Stimulated activated CD8-positive, alpha-beta memory T cell treated with anti-CD3 and anti-CD28 coated beads, Interleukin-15, amount 100 ng/mL, for 48 hours (primary cell): Measurements from ENCODE around the gene FAM174C.

Source experiments
- DNase-seq, 2 donors: peaks; one replicate each; pipeline ENCODE4 v3.0.0-alpha.2; 2020; ENCODE audit warnings: low read depth in 2 of 2

The FAM174C gene

GRCh38 chr19:1275260-1275975, at the start of gene FAM174C:
Gene FAM174C (plus strand): TSS chr19:1275530. CDS start chr19:1275550, 20 bp downstream.
- DNase-seq, result peak; percentile 94 to 96

DNA sequence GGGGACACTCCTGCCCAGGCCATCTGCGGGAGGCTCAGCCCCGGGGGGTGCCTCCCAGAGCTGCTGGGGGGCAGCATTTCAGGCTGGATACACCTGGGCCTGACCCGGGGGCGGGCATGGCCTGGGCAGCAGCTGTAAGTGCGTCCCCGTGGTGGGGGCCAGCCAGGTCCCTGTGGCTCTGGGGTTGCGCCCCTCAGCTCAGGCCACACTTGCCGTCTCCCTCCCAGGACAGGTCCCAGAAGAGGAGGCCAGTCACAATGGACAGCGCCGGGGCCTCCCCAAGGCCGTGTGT, 49.2 kb upstream of the FAM174C start:
- no peak for DNase-seq

GRCh38 chr19:1226522-1227303, 48.6 kb upstream of the FAM174C start:
- no peak for DNase-seq

- DNase-seq, result no peak
These were observed 47.9 kb upstream of the FAM174C start for GRCh38 chr19:1227304-1228054.

DNA sequence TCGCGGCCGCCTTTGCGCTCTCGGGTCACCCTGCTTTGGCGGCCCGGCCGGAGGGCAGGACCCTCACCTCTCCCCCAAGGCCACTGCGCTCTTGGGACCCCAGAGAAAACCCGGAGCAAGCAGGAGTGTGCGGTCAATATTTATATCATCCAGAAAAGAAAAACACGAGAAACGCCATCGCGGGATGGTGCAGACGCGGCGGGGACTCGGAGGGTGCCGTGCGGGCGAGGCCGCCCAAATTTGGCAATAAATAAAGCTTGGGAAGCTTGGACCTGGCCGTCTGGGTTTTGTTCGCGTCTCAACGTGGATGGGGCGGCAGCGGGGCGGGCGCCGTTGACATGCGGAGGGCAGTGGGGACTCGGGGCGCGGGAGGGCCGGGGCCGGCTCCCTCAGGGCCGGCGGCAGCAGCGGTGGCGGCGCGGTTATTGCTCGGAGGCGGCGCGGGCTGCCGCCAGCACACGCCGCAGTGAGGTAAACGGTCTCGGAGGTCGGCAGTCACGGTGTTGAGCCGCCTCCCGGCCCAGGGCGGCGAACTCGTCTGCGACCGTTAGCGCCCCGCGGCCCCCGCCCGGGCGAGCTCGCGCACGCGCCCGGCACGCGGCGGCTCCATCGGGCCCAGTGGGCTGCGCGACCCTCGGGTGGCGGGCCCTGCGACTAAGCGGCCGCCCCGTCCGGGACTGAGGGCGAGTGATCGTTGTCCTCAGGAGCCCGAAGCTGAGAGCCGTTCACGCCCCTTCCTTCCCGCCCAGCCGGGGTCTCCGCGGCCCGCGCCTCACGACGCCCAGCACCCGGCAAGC, 47.0 kb upstream of the FAM174C start:
- no peak for DNase-seq

- no peak for DNase-seq
These were observed 46.0 kb upstream of the FAM174C start for GRCh38 chr19:1229056-1229923.

DNA sequence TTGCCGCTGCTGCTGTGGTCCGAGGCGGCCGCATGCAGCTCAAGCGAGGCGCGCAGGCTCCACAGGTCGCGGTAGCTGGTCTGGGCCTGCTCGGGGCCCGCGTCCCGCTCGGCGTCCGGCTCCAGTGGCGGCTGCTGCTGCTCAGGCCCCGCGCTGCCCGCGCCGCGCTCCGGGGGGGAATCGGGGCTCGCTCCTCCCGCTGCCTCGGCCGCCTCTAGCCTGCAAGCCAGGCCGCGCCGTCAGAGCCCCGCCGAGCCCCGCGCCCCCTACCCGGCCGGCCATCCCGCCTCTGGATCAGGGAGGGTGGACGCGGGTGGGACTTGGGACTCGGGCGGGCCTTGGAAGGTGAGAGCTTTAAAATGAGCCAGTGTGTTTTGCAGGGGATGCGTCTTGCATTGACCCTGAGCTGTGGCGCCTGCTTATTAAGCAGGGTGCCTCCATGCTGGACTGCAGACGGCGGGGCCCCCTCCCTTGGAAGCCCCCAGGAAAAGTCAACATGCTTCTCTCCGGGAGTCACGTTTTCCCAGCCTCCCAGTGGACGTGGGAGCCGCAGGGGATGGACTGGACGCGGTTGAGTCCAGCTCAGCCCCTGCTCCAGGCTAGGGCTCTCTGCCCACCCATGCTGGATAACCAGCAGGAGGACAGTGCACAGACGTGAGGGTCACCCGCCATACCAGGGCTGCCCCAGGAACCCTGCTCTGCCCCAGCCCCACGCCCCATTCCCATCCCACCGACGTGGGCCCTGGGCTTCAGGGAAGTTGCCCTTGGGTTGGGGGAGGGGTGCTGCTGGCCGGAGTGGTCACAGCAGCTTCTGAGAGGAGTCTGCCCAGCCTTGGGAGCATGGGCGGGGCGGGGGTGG, 45.2 kb upstream of the FAM174C start:
- DNase-seq, result no peak

GRCh38 chr19:1230783-1231489, 44.4 kb upstream of the FAM174C start:
- no peak for DNase-seq

DNA sequence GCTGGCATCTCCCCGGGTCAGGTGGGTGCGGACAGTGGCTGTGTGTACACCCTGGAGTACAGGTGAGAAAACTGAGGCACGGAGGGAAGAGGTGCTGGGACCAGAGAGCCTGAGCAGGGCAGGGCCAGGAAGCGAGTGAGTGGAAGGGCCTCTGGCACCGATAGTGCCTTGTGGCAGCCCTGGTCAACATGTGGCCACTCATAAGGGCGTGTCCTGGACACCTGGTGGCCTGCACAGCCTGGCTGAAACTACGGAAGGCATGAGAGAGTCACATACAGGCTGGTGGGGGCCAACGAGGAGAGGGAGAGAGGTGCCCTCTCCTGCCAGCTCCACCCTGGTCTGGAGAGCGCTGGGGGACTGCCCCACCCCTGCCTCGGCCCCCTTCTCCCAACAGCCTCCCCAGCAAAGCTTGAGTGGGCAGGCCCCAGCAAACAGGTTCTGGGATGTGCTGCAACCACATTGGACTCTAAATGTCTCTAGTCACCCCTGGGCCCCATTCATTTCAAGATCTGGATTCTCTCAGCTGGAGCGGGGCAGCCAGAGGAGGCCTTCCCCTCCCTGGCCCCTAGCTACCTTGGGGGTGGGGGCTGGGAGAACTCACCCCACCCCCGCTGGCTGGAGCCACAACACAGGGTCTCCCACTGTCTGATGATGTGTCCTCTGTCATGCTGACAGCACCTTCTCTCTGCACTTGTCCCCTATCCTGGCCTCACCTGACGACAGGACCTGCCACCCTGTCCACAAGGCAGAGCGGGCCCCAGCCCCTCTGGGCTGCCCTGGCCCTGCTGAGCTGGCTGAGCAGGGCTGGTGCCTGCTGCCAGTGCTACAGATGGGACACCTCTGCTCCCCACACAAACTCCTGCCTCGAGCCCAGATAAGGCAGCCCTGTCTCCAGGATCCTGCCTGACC, 43.3 kb upstream of the FAM174C start:
- no peak for DNase-seq

GRCh38 chr19:1232652-1233072, 42.7 kb upstream of the FAM174C start:
- DNase-seq, result no peak

GRCh38 chr19:1233115-1233667, 42.1 kb upstream of the FAM174C start:
- DNase-seq, result no peak

DNA sequence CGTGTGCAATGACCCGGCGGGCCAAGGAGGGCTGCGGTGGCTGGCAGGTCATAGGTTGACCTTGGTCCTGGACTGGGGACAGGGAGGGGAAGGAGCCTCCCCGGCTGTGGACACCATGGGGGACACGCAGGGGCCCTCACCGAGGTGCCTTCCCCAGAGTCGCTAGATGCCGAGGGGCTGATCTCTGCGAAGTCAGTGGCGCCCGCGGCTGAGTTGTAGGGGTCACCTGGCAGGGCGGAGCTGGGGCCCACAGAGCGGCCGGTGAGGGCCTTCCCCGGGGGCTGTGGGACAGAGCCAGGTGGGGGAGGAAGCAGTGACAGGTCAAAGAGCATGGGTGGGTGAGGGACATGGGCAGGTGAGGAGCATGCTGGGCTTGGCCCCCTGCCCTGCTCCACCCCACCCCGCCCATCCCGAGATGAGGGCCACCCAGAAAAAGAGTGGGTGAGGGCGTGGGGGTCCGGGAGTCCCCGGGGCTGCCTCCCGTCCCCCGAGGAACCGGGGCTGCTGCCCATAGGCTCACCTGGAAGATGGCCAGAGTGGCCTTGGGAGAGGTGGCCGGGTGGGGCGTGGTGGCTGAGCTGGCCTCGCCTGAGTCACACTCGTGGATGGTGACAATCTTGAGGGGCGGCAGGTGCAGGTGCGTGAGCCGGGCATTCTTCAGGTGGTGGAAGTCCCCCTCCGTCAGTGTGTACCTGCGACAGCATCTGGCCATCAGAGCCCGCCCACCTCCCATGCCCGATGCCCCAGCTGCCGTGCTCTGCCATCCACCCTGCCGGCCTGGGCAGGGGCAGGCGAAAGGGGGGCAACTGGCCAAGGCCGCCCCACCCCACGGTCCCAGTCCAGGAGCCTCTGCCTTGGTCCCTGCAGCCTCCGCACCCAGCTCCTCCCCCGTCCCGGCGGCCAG, 41.0 kb upstream of the FAM174C start:
- no peak for DNase-seq

GRCh38 chr19:1234955-1235380, 40.4 kb upstream of the FAM174C start:
- no peak for DNase-seq

GRCh38 chr19:1235625-1236538, 39.4 kb upstream of the FAM174C start:
- DNase-seq, result no peak

DNA sequence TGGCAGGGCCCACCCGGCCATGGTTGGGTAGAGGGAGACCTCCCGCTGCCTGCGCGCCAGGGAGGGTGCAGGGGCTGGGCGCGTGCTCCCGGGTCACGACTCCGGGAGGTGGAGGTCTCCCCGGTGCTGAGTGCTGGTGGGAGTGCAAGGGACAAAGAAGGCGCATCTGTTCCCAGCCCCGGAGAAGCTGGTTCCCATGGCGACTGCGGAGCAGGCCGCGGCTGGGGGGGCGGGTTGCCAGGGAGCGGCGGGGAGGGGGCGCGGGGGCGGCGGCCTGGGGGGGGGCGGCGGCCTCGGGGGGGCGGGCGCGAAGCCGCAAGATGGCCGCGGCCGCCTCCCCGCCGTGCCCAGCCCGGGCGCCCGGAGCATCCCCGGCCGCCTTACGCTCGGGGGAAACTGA, 38.8 kb upstream of the FAM174C start:
- no peak for DNase-seq
